ENCODE data around the gene SCNN1A.

SCNN1A gene

GRCh38 chr12:6368906-6369525 lies 6.3 kb downstream of the SCNN1A start:
- DNase-seq (ENCODE audit: low read depth) = no peak

GRCh38 chr12:6367969-6368892 lies 7.1 kb downstream of the SCNN1A start:
- no peak for DNase-seq (ENCODE audit: low read depth)

GRCh38 chr12:6367065-6367968 lies 8.0 kb downstream of the SCNN1A start:
- no peak for DNase-seq (ENCODE audit: low read depth)

GRCh38 chr12:6364044-6364374 lies 11.4 kb downstream of the SCNN1A start:
- DNase-seq (ENCODE audit: low read depth) = no peak

- no peak for DNase-seq (ENCODE audit: low read depth)
Observed at GRCh38 chr12:6363330-6364043, 11.9 kb downstream of the SCNN1A start.

GRCh38 chr12:6363010-6363329 lies 12.4 kb downstream of the SCNN1A start:
- DNase-seq (ENCODE audit: low read depth) = no peak

GRCh38 chr12:6362403-6362802 lies 13.0 kb downstream of the SCNN1A start:
- DNase-seq (ENCODE audit: low read depth) = no peak

- no peak for DNase-seq (ENCODE audit: low read depth)
Observed at GRCh38 chr12:6361834-6362233, 13.5 kb downstream of the SCNN1A start.

- no peak for DNase-seq (ENCODE audit: low read depth)
Observed at GRCh38 chr12:6360578-6361490, 14.5 kb downstream of the SCNN1A start.

- DNase-seq (ENCODE audit: low read depth) = no peak
Observed at GRCh38 chr12:6360080-6360571, 15.2 kb downstream of the SCNN1A start.

- no peak for DNase-seq (ENCODE audit: low read depth)
Observed at GRCh38 chr12:6358881-6359280, 16.5 kb downstream of the SCNN1A start.

- DNase-seq (ENCODE audit: low read depth) = no peak
Observed at GRCh38 chr12:6356374-6356820, 19.0 kb downstream of the SCNN1A start.

GRCh38 chr12:6355491-6356373 lies 19.6 kb downstream of the SCNN1A start:
- no peak for DNase-seq (ENCODE audit: low read depth)

GRCh38 chr12:6354495-6355393 lies 20.6 kb downstream of the SCNN1A start:
- DNase-seq (ENCODE audit: low read depth) = no peak

- no peak for DNase-seq (ENCODE audit: low read depth)
Observed at GRCh38 chr12:6352193-6353173, 22.9 kb downstream of the SCNN1A start.

GRCh38 chr12:6351622-6352021 lies 23.7 kb downstream of the SCNN1A start:
- DNase-seq (ENCODE audit: low read depth) = no peak
